Measurements from ENCODE around the gene GPAM. TPM values are rescaled to one million over a fixed set of nuclear protein-coding genes. Genes with fewer than 3 reads are reported as not detected.

GPAM gene
- total and polyA plus RNA-seq, 10 of the 15 experiments (the other 5 are each of a cell fraction or from before 2014, with no cell fraction given), result 3.3 to 9.4 (median 7.4) TPM

DNA sequence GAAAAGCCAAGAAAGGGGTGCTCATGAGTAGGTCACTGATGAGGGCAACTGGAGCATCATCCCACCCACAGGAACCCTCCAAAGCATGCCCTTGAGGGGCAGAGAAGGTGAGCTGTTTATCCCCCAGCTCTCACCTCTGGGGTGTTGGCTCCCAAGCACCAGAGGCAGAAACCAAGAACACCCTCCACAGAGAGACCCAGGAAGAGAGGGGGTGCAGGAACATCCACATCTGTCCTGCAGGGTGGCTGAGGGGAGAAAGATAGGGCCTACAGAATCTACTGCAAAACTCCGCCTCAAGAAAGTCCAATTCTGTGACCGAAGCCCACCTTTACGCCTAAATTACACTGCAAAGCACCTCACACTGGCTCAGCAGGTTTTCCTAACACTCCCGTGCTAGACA, 40.1 kb downstream of the GPAM start (continued):
- TF ChIP-seq, protein P1, sequence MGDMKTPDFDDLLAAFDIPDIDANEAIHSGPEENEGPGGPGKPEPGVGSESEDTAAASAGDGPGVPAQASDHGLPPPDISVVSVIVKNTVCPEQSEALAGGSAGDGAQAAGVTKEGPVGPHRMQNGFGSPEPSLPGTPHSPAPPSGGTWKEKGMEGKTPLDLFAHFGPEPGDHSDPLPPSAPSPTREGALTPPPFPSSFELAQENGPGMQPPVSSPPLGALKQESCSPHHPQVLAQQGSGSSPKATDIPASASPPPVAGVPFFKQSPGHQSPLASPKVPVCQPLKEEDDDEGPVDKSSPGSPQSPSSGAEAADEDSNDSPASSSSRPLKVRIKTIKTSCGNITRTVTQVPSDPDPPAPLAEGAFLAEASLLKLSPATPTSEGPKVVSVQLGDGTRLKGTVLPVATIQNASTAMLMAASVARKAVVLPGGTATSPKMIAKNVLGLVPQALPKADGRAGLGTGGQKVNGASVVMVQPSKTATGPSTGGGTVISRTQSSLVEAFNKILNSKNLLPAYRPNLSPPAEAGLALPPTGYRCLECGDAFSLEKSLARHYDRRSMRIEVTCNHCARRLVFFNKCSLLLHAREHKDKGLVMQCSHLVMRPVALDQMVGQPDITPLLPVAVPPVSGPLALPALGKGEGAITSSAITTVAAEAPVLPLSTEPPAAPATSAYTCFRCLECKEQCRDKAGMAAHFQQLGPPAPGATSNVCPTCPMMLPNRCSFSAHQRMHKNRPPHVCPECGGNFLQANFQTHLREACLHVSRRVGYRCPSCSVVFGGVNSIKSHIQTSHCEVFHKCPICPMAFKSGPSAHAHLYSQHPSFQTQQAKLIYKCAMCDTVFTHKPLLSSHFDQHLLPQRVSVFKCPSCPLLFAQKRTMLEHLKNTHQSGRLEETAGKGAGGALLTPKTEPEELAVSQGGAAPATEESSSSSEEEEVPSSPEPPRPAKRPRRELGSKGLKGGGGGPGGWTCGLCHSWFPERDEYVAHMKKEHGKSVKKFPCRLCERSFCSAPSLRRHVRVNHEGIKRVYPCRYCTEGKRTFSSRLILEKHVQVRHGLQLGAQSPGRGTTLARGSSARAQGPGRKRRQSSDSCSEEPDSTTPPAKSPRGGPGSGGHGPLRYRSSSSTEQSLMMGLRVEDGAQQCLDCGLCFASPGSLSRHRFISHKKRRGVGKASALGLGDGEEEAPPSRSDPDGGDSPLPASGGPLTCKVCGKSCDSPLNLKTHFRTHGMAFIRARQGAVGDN (IDR thresholded peaks at IDR 0.05), result no peak
- no peak for TF ChIP-seq NR2C2 (IDR thresholded peaks at IDR 0.05; ENCODE audit: borderline replicate concordance, control insufficient read depth, insufficient read length, low read depth)

- Histone ChIP-seq H2AFZ (ENCODE audit: control insufficient read depth, low read depth, low read length) (no peak overlapping the region), H3K9ac (ENCODE audit: control insufficient read depth, insufficient read depth, low read length) (no peak overlapping the region), H3K4me3 (no peak overlapping the region), H3K4me1 (ENCODE audit: control insufficient read depth, insufficient read depth, low read length) (no peaks in the 10 kb centered on the region), H4K20me1 (ENCODE audit: control insufficient read depth, insufficient read depth) (no peaks in the 10 kb centered on the region), H3K27ac (ENCODE audit: control insufficient read depth, insufficient read depth) (no peak overlapping the region), H3K4me2 (ENCODE audit: control insufficient read depth, insufficient read depth) (no peak overlapping the region), H3K79me2 (ENCODE audit: control insufficient read depth, insufficient read depth, low read length) (no peaks in the 10 kb centered on the region), H3K9me3 (replicated peaks; ENCODE audit: control insufficient read depth, insufficient read depth, low read length) (no peaks in the 10 kb centered on the region), H3K27me3 (replicated peaks in 1 of 2; ENCODE audit: control insufficient read depth in 2 of 2, insufficient read depth in 2 of 2, low read length in 1 of 2) (no peaks in the 10 kb centered on the region), H3K36me3 (ENCODE audit: control insufficient read depth in 2 of 2, insufficient read depth in 2 of 2, low read length in 1 of 2) (no peaks in the 10 kb centered on the region)
- in situ Hi-C loops (cut with MboI) (loop anchor here (25.0 kb wide), 2 partner anchors 1529 to 1829 kb away; partner anchors contain the start of gene SMNDC1), intact Hi-C loops (cut with micrococcal nuclease; ENCODE audit: unreplicated experiment) (no loop called here)
- RAD21 ChIA-PET (ENCODE audit: unreplicated experiment), result interaction anchor here (1.7 to 2.2 kb wide), 3 partner anchors 294 to 385 kb away, joined by 4 to 6 read pairs (median 5); no protein-coding TSS in a partner anchor
- POLR2A ChIA-PET, result interaction anchor here (1.3 kb wide), 1 partner anchor 22 kb away, joined by 4 read pairs; no protein-coding TSS in a partner anchor
- SMC1A ChIA-PET (ENCODE audit: uncharacterized antibody, unreplicated experiment), result interaction anchor here (0.9 to 1.3 kb wide), 3 partner anchors 9 to 174 kb away, joined by 3 read pairs; no protein-coding TSS in a partner anchor
- FAIRE-seq (no peak), ATAC-seq (no peak), DNase-seq (ENCODE audit: low read depth, low spot score) (no peak)
- WGBS (ENCODE audit: insufficient coverage, insufficient replicate concordance, low lambda C conversion rate, missing lambda C conversion rate), result 23% methylated on average over 5 of the region's 5 CpGs
- BruUV-seq (replicated peaks), result no TSS peak
- CTCF ChIA-PET, result interaction anchor here (0.7 to 1.9 kb wide), 10 partner anchors 8 to 542 kb away, joined by 3 to 8 read pairs (median 4); partner anchors contain the start of gene GPAM
- no peak for TF ChIP-seq POU2F2 (IDR thresholded peaks at IDR 0.05; ENCODE audit: borderline replicate concordance, low read depth, low read length)
- TF ChIP-seq POLR2AphosphoS2 (IDR thresholded peaks at IDR 0.05; ENCODE audit: low read depth, low read length), result no peak
- TF ChIP-seq SP1 (IDR thresholded peaks at IDR 0.05; ENCODE audit: low read depth, low read length), result no peak
- TF ChIP-seq MEF2B (IDR thresholded peaks at IDR 0.05; ENCODE audit: partially characterized antibody, poor library complexity, severe bottlenecking), result no peak
- no peak for TF ChIP-seq IRF4 (IDR thresholded peaks at IDR 0.05; ENCODE audit: low read depth, low read length)
- TF ChIP-seq SRF (IDR thresholded peaks at IDR 0.05; ENCODE audit: low read depth in 2 of 2, low read length in 2 of 2), result no peak
- no peak for TF ChIP-seq E2F4 (IDR thresholded peaks at IDR 0.05; ENCODE audit: low read depth, low read length)
- no peak for TF ChIP-seq POLR2AphosphoS5 (IDR thresholded peaks at IDR 0.05; ENCODE audit: low read length)
- no peak for TF ChIP-seq ETV6 (conservative IDR thresholded peaks at IDR 0.05 in 1 of 2, IDR thresholded peaks at IDR 0.05 in 1 of 2; ENCODE audit: borderline replicate concordance in 1 of 2, low read depth in 1 of 2)
- no peak for TF ChIP-seq ASH2L (IDR thresholded peaks at IDR 0.05; ENCODE audit: borderline replicate concordance, low read depth)
- no peak for TF ChIP-seq IKZF2 (IDR thresholded peaks at IDR 0.05)
- no peak for TF ChIP-seq BCLAF1 (IDR thresholded peaks at IDR 0.05)
- no peak for TF ChIP-seq LARP7 (IDR thresholded peaks at IDR 0.05)
These were observed 42.3 kb downstream of the GPAM start for GRCh38 chr10:112141292-112141691.
